Glutamatergic neuron (in vitro differentiated cells): ENCODE results near the gene MS4A2. TPM values are rescaled to one million over a fixed set of nuclear protein-coding genes. Genes with fewer than 3 reads are reported as not detected.

ENCODE experiments used
- DNase-seq: peaks from one replicate; pipeline ENCODE4 v3.0.0; 2022
- H3K27ac Mint-ChIP-seq: one replicate; pipeline ENCODE4 v1.8.0; 2020; ENCODE audit warnings: mild to moderate bottlenecking, mixed read lengths, inconsistent platforms; ENCODE audit not compliant: unreplicated experiment
- H3K27me3 Mint-ChIP-seq: one replicate; pipeline ENCODE4 v1.8.0; 2020; ENCODE audit warnings: mild to moderate bottlenecking, moderate library complexity, mixed read lengths, inconsistent platforms; ENCODE audit not compliant: unreplicated experiment
- H3K36me3 Mint-ChIP-seq: one replicate; pipeline ENCODE4 v1.8.0; 2020; ENCODE audit warnings: mild to moderate bottlenecking, mixed read lengths, inconsistent platforms; ENCODE audit not compliant: unreplicated experiment
- H3K4me1 Mint-ChIP-seq: one replicate; pipeline ENCODE4 v1.8.0; 2020; ENCODE audit warnings: mild to moderate bottlenecking, low read depth, mixed read lengths, inconsistent platforms; ENCODE audit not compliant: unreplicated experiment
- H3K4me3 Mint-ChIP-seq: one replicate; pipeline ENCODE4 v1.8.0; 2020; ENCODE audit warnings: mild to moderate bottlenecking, mixed read lengths, inconsistent platforms; ENCODE audit not compliant: unreplicated experiment
- H3K9me3 Mint-ChIP-seq: one replicate; pipeline ENCODE4 v1.8.0; 2020; ENCODE audit warnings: mild to moderate bottlenecking, moderate library complexity, mixed read lengths, inconsistent platforms; ENCODE audit not compliant: unreplicated experiment
- total RNA-seq: library from RNA; stranded (reverse); fragmentation: NEBNext Ultra II Directional; extraction: Animal tissue kit (Norgen Biotek cat#: 25700); gene quantifications from one replicate; pipeline ENCODE4 v1.2.1, GENCODE V29; 2021; ENCODE audit not compliant: unreplicated experiment
- TF ChIP-seq, protein P1 (sequence below): fragments of 200-600 bp; sonication (generic); IDR thresholded peaks from one replicate; pipeline ENCODE4 v1.5.0; 2021; ENCODE audit not compliant: partially characterized antibody, unreplicated experiment

MS4A2 gene
- total RNA-seq, 1 donor from 2014 or later = not detected

DNA sequence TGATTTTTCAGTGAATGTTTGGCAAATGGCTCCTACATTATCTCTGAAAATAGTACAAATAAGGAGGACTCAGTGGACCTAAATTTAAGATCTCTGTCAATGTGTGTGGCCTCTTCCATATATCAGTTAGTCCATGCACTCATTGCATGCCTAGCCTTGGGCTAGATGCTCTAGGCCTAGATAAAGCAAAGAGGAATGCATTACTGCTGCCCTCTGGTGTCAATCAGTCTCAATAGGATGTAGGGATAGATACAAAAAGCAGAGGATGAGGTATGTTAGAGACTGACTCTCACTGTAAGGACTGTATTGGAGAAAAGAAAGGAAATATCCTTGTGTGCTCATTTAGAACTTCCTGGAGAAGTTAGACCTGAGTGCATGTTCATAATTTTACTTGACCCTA is 42.0 kb downstream of the MS4A2 start:
- H3K27ac Mint-ChIP-seq = no peak overlapping the region
- H3K4me1 Mint-ChIP-seq = peaks cover 1% of the 10 kb centered on the region
- no peak overlapping the region for H3K4me3 Mint-ChIP-seq
- peaks cover 8% of the 10 kb centered on the region for H3K36me3 Mint-ChIP-seq
- DNase-seq = no peak
- TF ChIP-seq, protein P1, sequence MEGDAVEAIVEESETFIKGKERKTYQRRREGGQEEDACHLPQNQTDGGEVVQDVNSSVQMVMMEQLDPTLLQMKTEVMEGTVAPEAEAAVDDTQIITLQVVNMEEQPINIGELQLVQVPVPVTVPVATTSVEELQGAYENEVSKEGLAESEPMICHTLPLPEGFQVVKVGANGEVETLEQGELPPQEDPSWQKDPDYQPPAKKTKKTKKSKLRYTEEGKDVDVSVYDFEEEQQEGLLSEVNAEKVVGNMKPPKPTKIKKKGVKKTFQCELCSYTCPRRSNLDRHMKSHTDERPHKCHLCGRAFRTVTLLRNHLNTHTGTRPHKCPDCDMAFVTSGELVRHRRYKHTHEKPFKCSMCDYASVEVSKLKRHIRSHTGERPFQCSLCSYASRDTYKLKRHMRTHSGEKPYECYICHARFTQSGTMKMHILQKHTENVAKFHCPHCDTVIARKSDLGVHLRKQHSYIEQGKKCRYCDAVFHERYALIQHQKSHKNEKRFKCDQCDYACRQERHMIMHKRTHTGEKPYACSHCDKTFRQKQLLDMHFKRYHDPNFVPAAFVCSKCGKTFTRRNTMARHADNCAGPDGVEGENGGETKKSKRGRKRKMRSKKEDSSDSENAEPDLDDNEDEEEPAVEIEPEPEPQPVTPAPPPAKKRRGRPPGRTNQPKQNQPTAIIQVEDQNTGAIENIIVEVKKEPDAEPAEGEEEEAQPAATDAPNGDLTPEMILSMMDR = peak; percentile 18
- peaks cover 7% of the 10 kb centered on the region for H3K9me3 Mint-ChIP-seq
- H3K27me3 Mint-ChIP-seq = no peaks in the 10 kb centered on the region

DNA sequence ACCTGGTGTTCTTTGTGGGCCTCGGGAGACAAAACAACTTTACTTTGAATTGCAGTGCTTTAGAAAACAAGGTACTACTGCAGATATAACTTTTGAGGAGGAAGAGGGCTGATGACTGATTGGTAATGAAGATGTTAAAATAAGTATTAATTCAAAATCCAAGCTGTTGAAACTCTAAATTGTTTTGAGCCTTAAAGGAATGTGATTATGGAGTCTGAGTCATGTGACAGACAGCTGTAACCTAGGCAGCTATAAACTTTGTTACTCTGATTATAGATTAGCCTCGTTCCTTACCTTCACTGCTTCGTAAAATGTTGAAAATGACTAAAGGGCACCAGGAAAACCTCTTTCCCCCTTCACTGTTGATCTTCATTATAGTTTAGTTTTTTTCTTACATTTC is 43.4 kb downstream of the MS4A2 start:
- no peak overlapping the region for H3K4me3 Mint-ChIP-seq
- DNase-seq = no peak
- peaks cover 8% of the 10 kb centered on the region for H3K36me3 Mint-ChIP-seq
- H3K27ac Mint-ChIP-seq = no peak overlapping the region
- H3K9me3 Mint-ChIP-seq = peaks cover 5% of the 10 kb centered on the region
- no peaks in the 10 kb centered on the region for H3K27me3 Mint-ChIP-seq
- TF ChIP-seq, protein P1 = no peak
- H3K4me1 Mint-ChIP-seq = no peaks in the 10 kb centered on the region

DNA sequence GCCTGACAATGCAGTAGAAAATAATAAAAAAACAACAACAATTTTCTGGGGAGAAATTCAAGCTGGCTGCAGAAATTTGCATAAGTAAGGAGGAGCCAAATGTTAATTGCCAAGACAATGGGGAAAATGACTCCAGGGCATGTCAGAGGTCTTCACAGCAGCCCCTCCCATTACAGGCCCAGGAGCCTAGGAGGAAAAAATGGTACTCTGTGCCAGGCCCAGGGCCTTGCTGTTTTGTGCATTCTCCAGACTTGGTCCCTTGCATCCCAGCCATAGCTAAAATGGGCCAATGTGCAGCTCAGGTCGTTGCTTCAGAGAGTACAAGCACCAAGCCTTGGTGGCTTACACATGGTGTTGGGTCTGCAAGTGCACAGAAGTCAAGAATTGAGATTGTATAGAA is 45.5 kb downstream of the MS4A2 start:
- no peak for DNase-seq
- no peaks in the 10 kb centered on the region for H3K27me3 Mint-ChIP-seq
- no peak overlapping the region for H3K27ac Mint-ChIP-seq
- H3K4me3 Mint-ChIP-seq = no peak overlapping the region
- H3K36me3 Mint-ChIP-seq = peaks cover 8% of the 10 kb centered on the region
- TF ChIP-seq, protein P1 = no peak
- no peaks in the 10 kb centered on the region for H3K4me1 Mint-ChIP-seq
- peaks cover 5% of the 10 kb centered on the region for H3K9me3 Mint-ChIP-seq

DNA sequence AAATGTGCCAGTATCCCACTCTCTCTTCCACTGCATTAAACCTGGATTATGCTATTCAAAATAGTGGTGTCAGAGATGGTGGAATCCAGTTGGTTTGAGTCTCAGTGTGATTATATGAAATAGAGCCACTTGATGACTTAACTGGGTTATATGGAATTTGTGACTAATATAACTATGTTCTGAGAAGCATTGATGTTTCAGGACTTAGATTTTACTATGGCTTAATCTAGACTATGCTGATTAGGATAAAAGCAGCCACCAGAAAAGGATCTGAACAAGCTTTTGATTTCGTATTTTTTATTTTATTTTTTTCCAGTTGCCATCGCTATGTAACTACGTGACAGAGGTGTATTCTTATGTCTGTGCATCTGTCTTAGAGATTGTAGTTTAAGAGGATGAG is 55.3 kb downstream of the MS4A2 start:
- no peak for DNase-seq

DNA sequence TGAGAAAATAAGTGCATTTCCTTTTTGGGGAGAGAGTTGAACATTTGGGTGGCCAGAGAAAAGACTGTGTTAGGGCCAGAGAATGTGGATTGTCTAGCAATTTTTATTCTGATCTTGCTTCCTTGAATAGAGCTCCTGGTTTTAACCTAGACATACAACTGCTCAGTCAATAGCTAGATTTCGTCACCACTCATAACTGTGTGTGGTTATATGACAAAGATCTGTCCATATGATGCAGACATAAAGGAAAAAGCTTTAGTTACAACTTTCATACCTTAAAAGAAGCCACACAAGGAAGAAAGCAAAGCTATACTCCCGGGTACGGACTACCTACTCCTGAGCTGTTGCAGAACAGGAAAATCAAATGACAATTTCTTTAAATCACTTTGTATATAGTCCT is 57.2 kb downstream of the MS4A2 start:
- Mint-ChIP-seq H3K36me3 (no peaks in the 10 kb centered on the region), H3K27me3 (no peaks in the 10 kb centered on the region), H3K4me1 (no peaks in the 10 kb centered on the region), H3K27ac (no peak overlapping the region), H3K9me3 (no peaks in the 10 kb centered on the region), H3K4me3 (no peak overlapping the region)
- no peak for DNase-seq
- TF ChIP-seq, protein P1 = no peak

More for the DNA sequence above, 55.3 kb downstream of the MS4A2 start:
- no peak overlapping the region for H3K4me3 Mint-ChIP-seq
- H3K4me1 Mint-ChIP-seq = no peaks in the 10 kb centered on the region
- no peaks in the 10 kb centered on the region for H3K9me3 Mint-ChIP-seq
- no peak overlapping the region for H3K27ac Mint-ChIP-seq
- no peaks in the 10 kb centered on the region for H3K27me3 Mint-ChIP-seq
- TF ChIP-seq, protein P1 = no peak
- H3K36me3 Mint-ChIP-seq = no peaks in the 10 kb centered on the region

Other genes starting within 250 kb of the MS4A2 start
- gene CBLIF, start 243.2 kb upstream of the MS4A2 start, total RNA-seq = not detected
- not detected for gene TCN1, start 222.2 kb upstream of the MS4A2 start, total RNA-seq
- gene OOSP3, start 209.9 kb upstream of the MS4A2 start, total RNA-seq = not detected
- gene OOSP1, start 150.2 kb upstream of the MS4A2 start, total RNA-seq = 0.54 TPM
- gene OOSP4A, start 124.6 kb upstream of the MS4A2 start, total RNA-seq = not detected
- not detected for gene OOSP4B, start 71.5 kb upstream of the MS4A2 start, total RNA-seq
- gene OOSP2, start 48.3 kb upstream of the MS4A2 start, total RNA-seq = not detected
- not detected for gene MS4A3, start 32.0 kb upstream of the MS4A2 start, total RNA-seq
- not detected for gene MS4A6A, start 94.4 kb downstream of the MS4A2 start, total RNA-seq
- not detected for gene MS4A4E, start 154.5 kb downstream of the MS4A2 start, total RNA-seq
- gene MS4A4A, start 192.0 kb downstream of the MS4A2 start, total RNA-seq = not detected
- gene MS4A6E, start 238.6 kb downstream of the MS4A2 start, total RNA-seq = not detected